Loucy (cell line): ENCODE measurements around the gene WDR33.

Experiments used
- EZH2phosphoT487 ChIP-seq: fragments of 200-600 bp; IDR thresholded peaks from 2 replicates; pipeline ENCODE4 v1.6.1; 2018; ENCODE audit warnings: antibody characterized with exemption, mild to moderate bottlenecking, moderate library complexity, borderline replicate concordance
- TF ChIP-seq, protein P1 (sequence below): fragments of 200-600 bp; sonication (generic); conservative IDR thresholded peaks from 2 replicates; pipeline ENCODE4 v1.5.1; 2014; ENCODE audit warnings: mild to moderate bottlenecking, antibody characterized with exemption, low read length

DNA sequence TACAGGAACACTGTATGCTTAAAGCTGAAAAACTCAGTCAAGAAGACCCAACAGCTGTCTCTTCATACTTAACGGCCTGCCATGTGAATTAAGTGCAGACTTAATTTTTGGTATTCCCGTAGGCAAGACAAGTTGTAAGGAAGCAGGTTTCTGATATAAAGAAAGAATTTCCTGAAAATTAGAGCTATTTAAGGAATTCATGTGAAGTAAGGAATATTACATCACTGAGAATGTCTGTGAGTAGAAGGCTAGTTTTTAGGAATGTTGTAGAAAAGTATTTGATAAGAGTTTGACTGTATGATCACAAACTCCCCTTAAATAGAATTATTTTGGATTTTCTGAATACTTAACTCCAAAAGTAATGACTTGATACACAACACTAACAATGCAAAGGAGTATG lies 51.0 kb downstream of the WDR33 start:
- no peak for TF ChIP-seq EZH2phosphoT487
- TF ChIP-seq, protein P1, sequence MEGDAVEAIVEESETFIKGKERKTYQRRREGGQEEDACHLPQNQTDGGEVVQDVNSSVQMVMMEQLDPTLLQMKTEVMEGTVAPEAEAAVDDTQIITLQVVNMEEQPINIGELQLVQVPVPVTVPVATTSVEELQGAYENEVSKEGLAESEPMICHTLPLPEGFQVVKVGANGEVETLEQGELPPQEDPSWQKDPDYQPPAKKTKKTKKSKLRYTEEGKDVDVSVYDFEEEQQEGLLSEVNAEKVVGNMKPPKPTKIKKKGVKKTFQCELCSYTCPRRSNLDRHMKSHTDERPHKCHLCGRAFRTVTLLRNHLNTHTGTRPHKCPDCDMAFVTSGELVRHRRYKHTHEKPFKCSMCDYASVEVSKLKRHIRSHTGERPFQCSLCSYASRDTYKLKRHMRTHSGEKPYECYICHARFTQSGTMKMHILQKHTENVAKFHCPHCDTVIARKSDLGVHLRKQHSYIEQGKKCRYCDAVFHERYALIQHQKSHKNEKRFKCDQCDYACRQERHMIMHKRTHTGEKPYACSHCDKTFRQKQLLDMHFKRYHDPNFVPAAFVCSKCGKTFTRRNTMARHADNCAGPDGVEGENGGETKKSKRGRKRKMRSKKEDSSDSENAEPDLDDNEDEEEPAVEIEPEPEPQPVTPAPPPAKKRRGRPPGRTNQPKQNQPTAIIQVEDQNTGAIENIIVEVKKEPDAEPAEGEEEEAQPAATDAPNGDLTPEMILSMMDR = no peak
